Subcutaneous abdominal adipose tissue (tissue), 5 donors: ENCODE results near the gene KLHL40.

Source experiments
- H3K27ac ChIP-seq: one replicate; pipeline ENCODE4 v1.7.0; 2013; ENCODE audit warnings: low read depth, mild to moderate bottlenecking, inconsistent platforms, low read length, moderate library complexity
- H3K27me3 ChIP-seq, 5 donors: one replicate each; pipeline ENCODE4 v1.7.0; 2013; ENCODE audit warnings: low read length in 5 of 5, inconsistent platforms in 1 of 5; ENCODE audit not compliant: control insufficient read depth in 5 of 5, insufficient read depth in 4 of 5
- H3K36me3 ChIP-seq, 5 donors: one replicate each; pipeline ENCODE4 v1.7.0; 2013; ENCODE audit warnings: low read length in 5 of 5; ENCODE audit not compliant: control insufficient read depth in 5 of 5, insufficient read depth in 5 of 5
- H3K4me1 ChIP-seq, 5 donors: one replicate each; pipeline ENCODE4 v1.7.0; 2013; ENCODE audit warnings: low read length in 5 of 5, mild to moderate bottlenecking in 3 of 5, moderate library complexity in 1 of 5; ENCODE audit not compliant: control insufficient read depth in 5 of 5, insufficient read depth in 5 of 5
- H3K4me3 ChIP-seq, 5 donors: one replicate each; pipeline ENCODE4 v1.7.0; 2013; ENCODE audit warnings: low read length in 5 of 5, low read depth in 1 of 5
- H3K9ac ChIP-seq, 5 donors: one replicate each; pipeline ENCODE4 v1.7.0; 2013; ENCODE audit warnings: low read length in 5 of 5, mild to moderate bottlenecking in 4 of 5, moderate library complexity in 3 of 5
- H3K9me3 ChIP-seq, 5 donors: one replicate each; pipeline ENCODE4 v1.7.0; 2013; ENCODE audit warnings: low read length in 5 of 5; ENCODE audit not compliant: control insufficient read depth in 5 of 5
- donor health status: healthy.
- donor health status: healthy.
- donor health status: healthy.
- donor health status: healthy.
- donor health status: healthy.

Gene KLHL40

GRCh38 chr3:42667523-42668412 is 17.6 kb upstream of the KLHL40 start:
- H3K27ac ChIP-seq: no peak overlapping the region
- H3K36me3 ChIP-seq: no peaks in the 10 kb centered on the region
- H3K4me1 ChIP-seq: peaks cover 0 to 20% (median 10%) of the 10 kb centered on the region in 5 donors
- H3K27me3 ChIP-seq: peaks cover 0 to 3% (median 0%) of the 10 kb centered on the region in 5 donors
- peaks cover 0 to 6% (median 0%) of the 10 kb centered on the region in 5 donors for H3K9me3 ChIP-seq
- H3K9ac ChIP-seq: no peak overlapping the region
- no peak overlapping the region for H3K4me3 ChIP-seq

DNA sequence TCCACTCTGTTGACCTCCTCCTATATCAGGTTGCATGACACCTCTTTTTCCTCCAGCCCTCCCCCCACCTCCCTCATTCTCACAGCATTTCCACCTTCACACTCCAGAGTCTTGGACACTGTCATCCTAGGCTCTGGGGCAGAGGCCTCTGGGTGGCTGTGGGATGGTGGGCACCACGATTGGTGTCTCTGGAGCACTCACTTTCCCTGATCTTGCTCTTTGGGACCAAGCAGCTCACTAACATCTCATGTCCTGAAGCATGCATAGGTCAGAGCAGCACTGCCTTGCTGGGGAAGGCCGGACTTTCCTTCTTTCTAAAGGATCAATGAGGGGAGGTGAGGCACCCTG is 16.9 kb upstream of the KLHL40 start:
- no peaks in the 10 kb centered on the region for H3K36me3 ChIP-seq

DNA sequence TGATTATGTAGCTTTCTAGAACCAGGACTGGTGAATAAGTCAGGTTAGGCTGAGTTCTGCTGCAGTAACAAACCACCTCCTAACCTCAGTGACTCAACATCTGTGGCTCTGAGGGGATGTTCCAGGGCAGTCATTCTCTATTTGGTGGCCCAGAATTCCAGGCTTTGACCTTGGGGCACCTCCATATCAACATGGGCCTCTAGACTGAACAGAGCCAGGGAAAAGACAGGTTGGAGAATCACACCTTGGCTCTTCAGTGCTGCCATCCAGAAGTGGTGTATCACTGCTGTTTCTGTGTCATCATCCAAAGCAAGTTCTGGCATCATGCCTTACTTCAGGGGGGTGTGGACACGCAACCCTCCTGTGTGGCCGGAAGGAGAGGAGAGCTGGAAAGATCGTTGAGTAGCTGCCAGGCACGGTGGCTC is 16.5 kb upstream of the KLHL40 start:
- peaks cover 0 to 20% (median 10%) of the 10 kb centered on the region in 5 donors for H3K4me1 ChIP-seq
- no peaks in the 10 kb centered on the region for H3K36me3 ChIP-seq
- no peak overlapping the region for H3K27ac ChIP-seq
- H3K4me3 ChIP-seq: no peak overlapping the region
- no peak overlapping the region for H3K9ac ChIP-seq
- H3K9me3 ChIP-seq: peaks cover 0 to 10% (median 4%) of the 10 kb centered on the region in 5 donors
- peaks cover 0 to 3% (median 0%) of the 10 kb centered on the region in 5 donors for H3K27me3 ChIP-seq

More for the DNA sequence above, 16.9 kb upstream of the KLHL40 start:
- H3K27ac ChIP-seq: no peak overlapping the region
- peaks cover 0 to 10% (median 4%) of the 10 kb centered on the region in 5 donors for H3K9me3 ChIP-seq
- no peak overlapping the region for H3K9ac ChIP-seq
- no peak overlapping the region for H3K4me3 ChIP-seq
- H3K27me3 ChIP-seq: peaks cover 0 to 3% (median 0%) of the 10 kb centered on the region in 5 donors
- H3K4me1 ChIP-seq: peaks cover 0 to 20% (median 10%) of the 10 kb centered on the region in 5 donors

- peaks cover 0 to 10% (median 4%) of the 10 kb centered on the region in 5 donors for H3K9me3 ChIP-seq
- H3K4me3 ChIP-seq: no peak overlapping the region
- H3K9ac ChIP-seq: no peak overlapping the region
- H3K27ac ChIP-seq: no peak overlapping the region
- no peaks in the 10 kb centered on the region for H3K36me3 ChIP-seq
- H3K4me1 ChIP-seq: peaks cover 0 to 20% (median 10%) of the 10 kb centered on the region in 5 donors
- H3K27me3 ChIP-seq: peaks cover 0 to 3% (median 0%) of the 10 kb centered on the region in 5 donors
These were observed 15.2 kb upstream of the KLHL40 start for GRCh38 chr3:42670051-42670576.

DNA sequence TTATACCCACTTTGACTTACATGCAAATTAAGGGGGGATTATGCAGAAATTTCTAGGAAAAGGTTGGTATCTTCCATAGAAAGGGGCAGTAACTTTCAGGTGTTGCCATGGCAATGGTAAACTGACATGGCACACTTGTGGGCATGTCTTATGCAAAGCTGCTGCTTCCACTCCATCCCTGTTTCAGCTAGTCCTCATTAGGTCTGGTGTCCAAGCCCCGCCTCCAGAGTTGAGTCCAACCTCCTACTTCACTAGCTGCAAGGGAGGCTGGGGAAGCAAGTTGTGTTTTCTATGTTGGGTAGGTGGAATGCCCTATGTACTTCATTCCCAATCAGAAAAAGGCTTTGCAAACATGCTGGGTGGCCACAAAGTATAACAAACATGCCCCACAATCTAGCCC is 14.7 kb upstream of the KLHL40 start:
- Histone ChIP-seq H3K9me3 (peaks cover 0 to 10% (median 4%) of the 10 kb centered on the region in 5 donors), H3K27ac (no peak overlapping the region), H3K4me3 (no peak overlapping the region), H3K27me3 (peaks cover 0 to 3% (median 0%) of the 10 kb centered on the region in 5 donors), H3K36me3 (no peaks in the 10 kb centered on the region), H3K9ac (no peak overlapping the region), H3K4me1 (peaks cover 0 to 20% (median 10%) of the 10 kb centered on the region in 5 donors)

- Histone ChIP-seq H3K36me3 (no peaks in the 10 kb centered on the region), H3K9ac (no peak overlapping the region), H3K4me1 (peaks cover 0 to 1% (median 0%) of the 10 kb centered on the region in 5 donors), H3K9me3 (peaks cover 0 to 10% (median 4%) of the 10 kb centered on the region in 5 donors), H3K4me3 (no peak overlapping the region), H3K27me3 (peaks cover 0 to 3% (median 0%) of the 10 kb centered on the region in 5 donors), H3K27ac (no peak overlapping the region)
These were observed 12.8 kb upstream of the KLHL40 start for GRCh38 chr3:42672515-42672914.

GRCh38 chr3:42673082-42673481 is 12.3 kb upstream of the KLHL40 start:
- Histone ChIP-seq H3K9me3 (peaks cover 0 to 10% (median 4%) of the 10 kb centered on the region in 5 donors), H3K27me3 (peaks cover 0 to 3% (median 0%) of the 10 kb centered on the region in 5 donors), H3K36me3 (no peaks in the 10 kb centered on the region), H3K4me3 (no peak overlapping the region), H3K9ac (no peak overlapping the region), H3K27ac (no peak overlapping the region), H3K4me1 (no peaks in the 10 kb centered on the region)

- H3K27me3 ChIP-seq: peaks cover 0 to 3% (median 0%) of the 10 kb centered on the region in 5 donors
- peaks cover 0 to 8% (median 4%) of the 10 kb centered on the region in 5 donors for H3K9me3 ChIP-seq
- no peak overlapping the region for H3K27ac ChIP-seq
- no peak overlapping the region for H3K4me3 ChIP-seq
- H3K4me1 ChIP-seq: no peaks in the 10 kb centered on the region
- H3K36me3 ChIP-seq: no peaks in the 10 kb centered on the region
- H3K9ac ChIP-seq: no peak overlapping the region
These were observed 11.2 kb upstream of the KLHL40 start for GRCh38 chr3:42674146-42674545.

DNA sequence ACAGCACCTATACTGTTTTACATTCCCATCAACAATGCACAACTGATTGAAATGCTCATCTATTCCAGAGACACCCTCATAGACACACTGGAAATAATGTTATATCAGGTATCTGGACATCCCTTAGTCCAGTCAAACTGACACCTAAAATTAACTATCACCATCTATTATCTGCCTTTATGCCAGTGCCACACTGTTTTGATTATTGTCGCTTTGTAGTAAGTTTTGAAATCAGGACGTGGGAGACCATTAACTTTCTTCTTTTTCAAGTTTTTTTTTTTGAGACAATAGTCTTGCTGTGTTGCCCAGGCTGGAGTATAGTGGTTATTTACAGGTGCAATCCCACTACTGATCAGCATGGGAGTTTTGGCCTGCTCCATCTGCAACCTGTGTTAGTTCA is 9.4 kb upstream of the KLHL40 start:
- Histone ChIP-seq H3K36me3 (no peaks in the 10 kb centered on the region), H3K4me3 (no peak overlapping the region), H3K9me3 (peaks cover 0 to 8% (median 4%) of the 10 kb centered on the region in 5 donors), H3K27ac (no peak overlapping the region), H3K9ac (no peak overlapping the region), H3K27me3 (no peaks in the 10 kb centered on the region), H3K4me1 (peaks cover 0 to 9% (median 7%) of the 10 kb centered on the region in 5 donors)

DNA sequence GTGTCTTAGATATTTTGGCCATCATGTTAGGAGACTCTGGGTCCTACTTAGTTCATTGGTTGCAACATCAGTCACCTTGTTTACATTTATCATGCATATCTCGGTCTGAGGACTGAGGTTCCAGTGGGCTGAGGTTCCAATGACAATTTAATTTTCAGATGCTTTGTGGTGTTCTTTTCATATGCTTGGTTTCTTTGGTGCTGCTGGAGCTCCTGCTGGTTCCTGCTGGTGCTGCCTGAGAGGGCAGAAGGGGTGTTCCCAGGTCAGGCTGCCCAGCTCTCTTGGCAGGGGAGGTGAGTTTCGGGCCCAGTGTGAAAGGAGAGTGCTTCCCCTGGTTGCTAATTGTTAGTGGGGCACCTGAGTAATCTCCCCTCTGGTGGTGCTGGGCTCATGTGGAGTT is 6.9 kb upstream of the KLHL40 start:
- Histone ChIP-seq H3K27me3 (no peaks in the 10 kb centered on the region), H3K9me3 (peaks cover 0 to 2% (median 0%) of the 10 kb centered on the region in 5 donors), H3K4me1 (peaks cover 0 to 12% (median 8%) of the 10 kb centered on the region in 5 donors), H3K36me3 (no peaks in the 10 kb centered on the region), H3K9ac (no peak overlapping the region), H3K4me3 (no peak overlapping the region), H3K27ac (no peak overlapping the region)
